GM19324 (cell line): ENCODE data around the gene ATP13A3.
"Not testable (repeated sequence)": the region's sequence is repeated elsewhere in the genome, so short reads cannot be mapped to it uniquely, and the experiment has no call there.

Experiments
- ATAC-seq: cut with Tn5 transposase; IDR thresholded peaks from one replicate; pipeline ENCODE4 v1.9.1; 2021; ENCODE audit warnings: mild to moderate bottlenecking, moderate library complexity; ENCODE audit not compliant: unreplicated experiment, low FRiP score

The ATP13A3 gene

DNA sequence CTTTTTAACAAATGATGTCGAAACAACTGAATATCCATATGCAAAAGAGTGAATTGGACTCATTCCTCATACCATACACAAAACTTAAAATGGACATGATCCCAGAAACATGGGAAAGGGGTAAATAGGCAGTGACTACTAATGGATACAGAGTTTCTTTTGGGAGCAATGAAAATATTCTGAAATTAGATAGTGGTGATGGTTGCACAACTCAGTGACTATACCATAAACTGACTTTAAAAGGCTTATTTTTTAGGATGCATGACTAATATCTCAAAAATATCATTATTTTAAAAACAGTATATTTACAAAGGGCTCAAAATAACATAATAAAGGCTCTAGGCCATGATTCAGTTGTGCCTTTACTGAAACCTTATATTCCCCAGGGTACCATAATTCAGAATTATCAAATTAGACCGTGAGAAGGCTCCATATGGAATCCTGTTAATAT lies 16.3 kb upstream of the ATP13A3 start:
- no peak for ATAC-seq

DNA sequence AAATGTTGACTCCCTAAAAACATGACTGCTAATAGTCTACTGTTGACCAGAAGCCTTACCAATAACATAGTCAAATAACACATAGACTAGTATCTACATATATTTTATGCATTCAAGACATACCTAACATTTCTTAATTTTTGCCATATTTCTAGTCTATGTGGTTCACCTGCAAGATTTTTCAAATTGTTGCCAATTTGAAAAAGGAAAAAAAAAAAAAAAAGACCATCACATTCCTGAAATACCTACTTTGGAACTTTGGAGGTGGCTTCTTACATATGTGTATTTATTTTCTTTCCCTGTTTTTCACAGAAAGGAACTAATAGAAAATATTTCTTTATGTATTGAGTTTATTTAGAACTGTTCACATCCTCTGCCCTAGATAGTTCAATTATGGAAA lies 13.4 kb upstream of the ATP13A3 start:
- ATAC-seq, result no peak

DNA sequence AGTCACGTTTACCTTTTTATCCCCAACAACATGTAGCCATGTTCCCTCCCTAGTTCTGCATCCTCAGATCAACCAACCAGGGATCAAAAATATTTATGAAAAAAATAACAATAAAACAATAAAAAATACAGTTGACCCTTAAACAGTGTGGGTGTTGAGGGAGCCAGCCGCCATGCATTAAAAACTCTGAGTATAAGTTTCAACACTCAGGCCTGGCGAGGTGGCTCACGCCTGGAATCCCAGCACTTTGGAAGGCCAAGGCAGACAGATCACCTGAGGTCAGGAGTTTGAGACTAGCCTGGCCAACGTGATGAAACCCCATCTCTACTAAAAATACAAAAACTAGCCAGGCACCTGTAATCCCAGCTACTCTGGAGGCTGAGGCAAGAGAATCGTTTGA lies 12.7 kb upstream of the ATP13A3 start:
- not testable (repeated sequence) for ATAC-seq

DNA sequence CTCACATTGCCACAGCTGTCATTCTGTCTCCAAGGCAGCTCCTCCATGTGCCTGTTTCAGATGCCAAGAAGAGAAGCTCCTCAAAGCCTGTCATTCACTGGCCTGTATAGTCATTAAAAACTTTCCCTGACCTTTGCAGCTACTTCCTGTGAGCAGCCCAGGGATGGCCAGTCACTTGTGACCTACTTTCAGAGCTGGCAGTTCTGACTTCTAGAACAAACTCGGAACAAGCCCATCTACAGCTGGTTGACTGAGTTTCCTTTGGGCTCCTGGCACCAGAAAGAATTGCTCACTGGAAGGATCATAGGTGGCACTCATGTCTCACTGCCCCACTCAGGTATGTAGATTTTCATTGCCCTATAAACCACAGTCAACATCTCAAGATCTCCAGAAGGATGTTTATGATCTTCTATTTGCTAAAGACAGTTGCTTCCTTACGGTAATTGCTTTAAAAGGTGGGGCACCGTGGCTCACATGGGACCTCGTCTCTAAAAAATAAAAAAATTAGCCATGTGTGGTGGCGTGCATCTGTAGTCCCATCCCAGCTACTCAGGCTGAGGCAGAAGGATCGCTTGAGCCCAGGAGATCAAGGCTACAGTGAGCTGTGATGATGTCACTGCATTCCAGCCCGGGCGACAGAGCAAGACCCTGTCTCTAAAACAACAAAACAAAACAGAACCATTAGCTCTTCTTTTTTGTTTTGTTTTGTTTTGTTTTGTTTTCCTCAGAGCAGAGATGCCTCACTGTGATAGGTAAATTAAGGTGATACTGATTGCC lies 11.2 kb upstream of the ATP13A3 start:
- ATAC-seq, result no peak

DNA sequence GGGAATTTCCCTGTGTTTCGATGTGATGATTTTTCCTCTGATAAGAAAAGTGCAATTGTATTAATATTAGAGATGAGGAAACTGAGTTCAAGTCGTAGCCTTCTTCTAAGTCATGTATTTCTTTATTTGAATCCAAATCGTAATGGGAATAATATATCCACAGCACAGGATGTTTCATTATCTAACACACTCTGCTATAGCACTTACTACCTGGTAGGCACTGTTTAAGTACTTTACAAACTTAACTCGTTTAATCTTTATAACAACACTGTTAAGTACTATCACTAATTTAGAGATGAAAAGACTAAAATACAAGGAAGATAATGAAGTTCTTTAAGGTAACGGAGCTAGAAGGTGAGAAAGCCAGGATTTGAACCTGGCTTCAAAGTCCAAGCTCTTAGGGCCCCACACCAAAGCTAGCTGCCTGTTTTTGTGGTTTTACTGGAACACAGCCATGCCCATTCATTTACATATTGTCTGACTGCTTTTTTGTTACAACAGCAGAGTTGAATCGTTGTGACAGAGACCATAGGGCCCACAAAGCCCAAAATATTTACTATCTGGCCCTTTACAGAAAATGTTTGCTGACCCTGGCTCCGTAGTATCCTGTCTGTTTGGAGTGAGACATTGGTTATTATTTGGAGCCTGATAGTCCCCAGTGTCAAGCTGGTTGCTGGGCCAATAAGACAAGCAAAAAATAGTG lies 9.6 kb upstream of the ATP13A3 start:
- no peak for ATAC-seq

DNA sequence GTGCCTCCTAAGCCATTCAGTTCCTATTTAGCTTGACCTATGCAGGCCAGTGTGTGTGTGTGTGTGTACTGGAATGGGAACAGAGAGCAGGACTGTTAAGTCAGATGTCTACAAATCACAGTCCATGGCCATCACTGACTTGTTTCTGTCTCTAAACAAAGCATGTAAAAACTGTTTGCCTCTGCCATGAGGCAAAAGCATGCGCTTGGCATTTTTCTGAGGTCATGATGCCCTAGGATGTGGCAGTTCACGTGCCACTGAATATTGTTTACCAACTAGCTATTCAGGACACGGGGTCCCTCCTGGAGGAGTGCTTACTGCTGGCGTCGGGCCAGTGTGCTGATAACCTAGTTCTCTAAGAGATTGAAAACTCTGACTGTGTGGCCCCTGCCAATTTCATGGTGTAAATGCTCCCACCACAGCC lies 8.2 kb upstream of the ATP13A3 start:
- ATAC-seq, result no peak

DNA sequence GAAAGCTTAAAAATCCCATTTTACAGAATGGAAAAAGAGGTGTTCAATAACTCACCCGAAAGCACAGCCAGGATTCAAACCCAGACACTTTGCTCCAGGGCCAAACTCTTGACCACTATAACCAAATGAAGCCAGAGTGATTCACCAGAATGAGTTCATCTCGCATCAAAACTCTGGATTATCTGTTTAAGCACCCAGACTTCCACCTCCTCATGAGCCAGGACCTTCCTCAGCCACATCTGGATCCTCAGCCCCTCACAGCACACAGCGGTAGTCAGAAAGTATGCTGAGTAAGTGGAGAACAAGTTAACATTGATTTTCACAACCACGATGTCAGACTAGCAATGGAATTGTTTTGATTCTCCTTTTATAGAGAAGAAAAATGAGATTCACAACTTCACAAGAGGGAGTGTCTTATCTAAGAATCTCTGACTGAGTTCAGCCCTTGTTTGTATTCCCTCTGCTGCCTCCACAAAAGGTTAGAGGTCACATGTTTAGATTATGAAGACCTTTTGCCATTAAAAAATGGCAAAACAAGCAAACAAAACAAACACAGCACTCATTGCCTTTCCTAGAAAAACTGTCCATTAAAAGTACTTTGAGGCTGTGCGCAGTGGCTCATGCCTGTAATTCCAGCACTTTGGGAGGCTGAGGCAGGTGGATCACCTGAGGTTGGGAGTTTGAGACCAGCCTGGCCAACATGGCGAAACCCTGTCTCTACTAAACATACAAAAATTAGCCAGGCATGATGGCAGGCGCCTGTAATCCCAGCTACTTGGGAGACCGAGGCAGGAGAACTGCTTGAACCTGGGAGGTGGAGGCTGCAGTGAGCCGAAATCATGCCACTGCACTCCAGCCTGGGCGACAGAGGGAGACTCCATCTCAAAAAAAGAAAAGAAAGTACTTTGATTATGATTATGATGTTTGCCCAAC lies 7.5 kb upstream of the ATP13A3 start:
- not testable (repeated sequence) for ATAC-seq

DNA sequence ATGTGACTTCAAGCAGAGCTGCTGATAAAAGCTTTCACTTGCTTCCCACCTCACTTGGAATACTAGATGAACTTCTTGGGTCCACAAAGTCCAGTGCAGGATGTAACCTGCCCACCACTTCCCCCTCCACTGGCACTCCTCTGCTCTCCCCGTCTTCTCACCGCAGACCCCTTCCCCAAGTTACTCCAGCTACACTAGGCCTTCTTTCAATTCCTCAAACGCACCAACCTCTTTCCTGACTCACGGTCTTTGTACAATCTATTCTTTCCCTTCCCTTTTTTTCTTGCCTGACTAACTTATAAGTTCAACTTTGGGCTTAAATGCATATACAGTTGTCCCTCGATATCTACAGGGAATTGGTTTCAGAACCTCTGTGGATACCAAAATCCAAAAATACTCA lies 5.2 kb upstream of the ATP13A3 start:
- no peak for ATAC-seq

DNA sequence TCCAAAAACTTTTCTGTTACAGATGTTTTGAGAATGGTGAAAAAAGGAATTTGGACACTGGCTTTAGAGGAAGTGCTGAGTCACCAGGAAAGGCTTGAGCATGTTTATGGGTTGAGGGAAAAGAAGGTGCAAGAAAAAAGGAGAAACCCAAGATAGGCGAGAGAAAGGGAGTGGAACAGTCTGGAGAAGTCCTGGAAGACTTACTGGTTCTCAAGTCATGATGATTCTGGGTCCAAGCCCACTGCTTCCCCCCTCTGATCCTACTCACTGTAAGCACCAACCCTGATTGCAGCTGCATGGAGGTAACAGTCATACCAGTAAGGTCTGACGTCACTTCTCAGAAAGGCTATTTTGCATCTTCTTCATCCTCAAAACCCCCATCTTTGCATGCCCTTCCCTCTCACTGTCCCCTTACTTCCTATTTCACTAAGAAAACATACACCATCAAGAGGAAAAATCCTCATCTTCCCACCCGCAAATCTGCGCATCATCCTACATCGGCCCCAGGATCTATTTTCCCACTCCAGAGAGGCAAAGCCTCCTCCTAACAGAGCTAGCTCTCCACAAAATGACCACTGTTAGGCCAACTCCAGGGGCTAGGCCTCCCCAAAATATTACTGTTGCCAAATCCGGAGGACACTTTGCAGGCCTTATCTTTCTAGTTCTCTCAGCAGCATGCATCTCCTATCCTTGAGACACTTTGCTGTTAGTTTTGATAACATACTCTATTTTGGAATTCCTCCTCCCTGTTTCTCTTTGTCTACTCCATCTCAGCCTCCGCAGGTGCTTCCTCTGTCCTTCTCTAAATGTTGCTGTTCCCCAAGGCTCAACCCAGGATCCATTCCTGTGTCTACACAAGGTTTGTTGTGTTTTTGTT lies 3.2 kb upstream of the ATP13A3 start:
- ATAC-seq, result no peak

DNA sequence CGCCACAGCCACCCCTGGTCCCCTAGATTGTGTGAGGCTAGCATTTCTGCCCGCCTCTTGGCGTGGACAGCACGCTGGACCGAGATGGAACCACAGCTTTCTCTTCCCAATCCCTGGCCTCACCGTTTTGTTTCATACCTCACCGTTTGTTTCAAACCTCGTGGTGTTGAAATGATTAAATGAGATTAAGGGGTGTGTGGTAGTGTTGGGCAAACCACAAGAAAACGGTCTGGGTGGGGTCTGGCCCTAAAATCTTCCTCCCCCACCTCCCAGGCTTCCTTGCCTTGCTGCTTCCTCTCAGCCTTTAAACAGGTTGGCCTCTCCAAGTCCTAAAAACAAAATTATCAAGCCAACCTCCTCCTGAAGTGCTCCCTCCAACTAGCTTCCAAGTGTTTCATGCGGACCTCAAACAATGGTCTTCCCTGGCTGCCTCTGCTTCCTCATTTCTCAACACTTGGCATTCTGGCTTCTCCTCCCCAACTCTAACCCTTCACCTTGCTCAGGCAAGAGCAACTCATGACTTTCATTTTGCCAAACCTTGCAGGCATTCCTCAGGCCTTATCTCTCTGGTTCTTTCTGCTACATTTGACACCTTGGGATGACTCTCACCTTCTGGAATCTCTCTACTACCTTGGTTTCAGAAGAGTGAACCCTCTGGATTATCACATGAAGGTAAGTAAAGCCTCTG lies 1.4 kb upstream of the ATP13A3 start:
- no peak for ATAC-seq

DNA sequence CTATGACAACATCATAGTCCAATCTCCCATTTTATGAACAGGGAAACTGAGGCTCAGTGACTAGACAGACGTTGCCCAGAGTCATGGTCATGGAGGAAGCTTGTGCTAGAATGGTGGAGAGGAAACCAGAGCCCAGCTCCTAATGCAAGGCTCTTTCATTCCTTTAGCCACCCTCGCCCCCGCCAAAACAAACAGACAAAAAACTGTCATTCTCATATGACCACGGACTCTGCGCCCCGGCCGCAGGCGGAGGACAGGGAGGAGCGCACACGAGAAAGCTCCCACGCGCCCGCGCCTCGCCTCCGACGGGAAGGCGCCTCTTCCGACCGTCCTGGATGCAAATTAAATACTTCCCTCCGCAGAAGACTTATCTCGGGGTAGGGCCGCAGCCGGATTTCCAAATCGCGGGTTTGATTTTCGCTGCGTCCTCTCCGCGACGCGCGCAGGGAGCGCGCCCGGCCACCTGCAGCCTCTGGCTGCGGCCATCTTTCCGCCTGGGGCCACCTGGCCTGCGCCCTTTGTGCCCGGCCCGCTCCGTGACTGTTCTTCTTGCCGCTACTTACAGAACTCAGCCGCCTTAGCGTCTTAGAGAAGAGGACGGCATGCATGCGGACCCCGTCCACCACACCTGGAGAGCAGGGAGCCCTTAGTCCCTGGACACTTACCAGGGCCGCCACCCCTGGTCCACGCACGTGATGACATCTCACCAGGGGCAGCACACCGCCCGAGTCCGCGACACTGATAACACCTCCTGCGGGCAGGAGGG lies 670 bp upstream of the ATP13A3 start:
- ATAC-seq, result peak; percentile 24

DNA sequence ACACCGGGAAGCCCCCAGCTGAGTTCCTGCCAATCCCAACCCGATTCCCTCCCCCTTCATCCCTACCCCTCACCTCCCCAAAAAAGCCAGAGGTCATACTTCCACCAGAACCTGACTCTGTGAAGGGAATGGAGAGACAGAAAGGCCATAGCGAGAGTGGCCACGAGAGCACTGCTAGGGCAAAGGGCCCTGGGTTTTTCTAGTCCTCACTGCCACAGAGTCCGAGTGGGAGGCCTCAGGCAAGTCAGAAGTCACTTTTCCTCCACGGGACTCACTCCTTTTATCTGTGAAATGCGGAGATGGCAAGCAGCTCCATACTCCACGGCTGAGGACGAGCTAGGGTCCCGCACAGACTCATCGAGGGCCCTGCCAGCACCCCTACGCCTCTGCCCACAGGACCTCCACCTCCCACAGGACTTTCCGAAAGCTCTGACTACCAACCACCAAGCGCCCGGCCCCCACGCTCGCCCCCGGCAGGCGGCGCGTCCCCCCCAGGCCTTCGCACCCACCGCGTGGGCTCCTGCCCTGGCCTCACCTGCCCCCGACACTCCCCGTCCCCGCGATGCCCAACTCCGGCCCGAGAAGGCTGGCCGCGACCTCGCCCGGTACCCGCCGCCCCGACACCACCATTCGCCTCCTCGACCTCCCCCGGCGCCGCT lies 792 bp downstream of the ATP13A3 start:
- peak; percentile 20 for ATAC-seq

DNA sequence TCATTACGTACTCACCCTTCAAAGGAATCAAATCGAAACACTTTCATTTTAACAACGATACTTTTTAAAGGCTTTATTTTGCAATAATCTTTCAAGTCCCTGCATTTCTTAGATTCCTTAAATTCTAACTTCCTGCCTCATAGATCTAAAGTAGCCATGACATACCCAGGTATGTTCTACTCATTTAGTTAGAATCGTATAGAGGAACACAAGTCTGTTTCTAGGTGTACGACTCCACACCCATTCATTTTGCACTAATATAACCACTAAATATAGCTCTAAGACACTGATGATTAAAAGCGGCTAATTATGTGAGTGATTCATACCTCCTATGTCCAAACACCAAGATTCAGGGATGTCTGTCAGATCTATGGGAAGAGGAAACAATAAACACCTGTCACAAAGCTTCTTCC lies 1.3 kb downstream of the ATP13A3 start:
- ATAC-seq, result no peak

DNA sequence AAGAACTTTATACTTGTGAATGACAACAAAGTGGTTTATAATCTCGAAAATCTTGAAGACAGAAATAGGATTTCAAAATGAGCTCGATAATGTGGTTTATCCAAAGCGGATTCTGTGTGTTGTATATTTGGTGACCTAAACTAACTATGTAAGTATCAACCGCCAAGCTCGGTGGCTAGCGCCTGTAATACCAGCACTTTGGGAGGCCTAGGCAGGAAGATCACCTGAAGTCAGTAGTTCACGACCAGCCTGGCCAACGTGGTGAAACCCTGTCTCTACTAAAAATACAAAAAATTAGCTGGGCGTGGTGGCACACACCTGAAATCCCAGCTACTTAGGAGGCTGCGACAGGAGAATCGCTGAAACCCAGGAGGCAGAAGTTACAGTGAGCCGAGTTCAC lies 2.2 kb downstream of the ATP13A3 start:
- ATAC-seq, result no peak

DNA sequence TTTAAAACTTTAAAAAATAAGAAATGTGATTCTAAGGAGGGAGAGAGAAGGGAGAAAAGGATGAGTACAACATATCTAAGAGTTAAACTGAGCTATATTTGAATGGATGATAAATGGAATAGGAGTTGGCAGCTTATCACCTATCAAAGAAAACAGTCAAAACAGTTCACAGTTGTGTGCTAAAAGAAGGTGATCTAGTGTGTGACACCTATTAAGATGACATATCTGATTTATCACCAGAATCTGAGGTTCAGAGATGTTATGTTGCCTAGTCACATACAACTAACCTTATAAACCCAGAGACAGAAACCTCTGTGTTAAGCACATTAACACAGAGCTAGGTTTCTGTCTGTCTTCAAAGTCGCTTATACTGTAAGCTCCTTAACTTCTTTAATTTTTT lies 3.0 kb downstream of the ATP13A3 start:
- ATAC-seq, result no peak

DNA sequence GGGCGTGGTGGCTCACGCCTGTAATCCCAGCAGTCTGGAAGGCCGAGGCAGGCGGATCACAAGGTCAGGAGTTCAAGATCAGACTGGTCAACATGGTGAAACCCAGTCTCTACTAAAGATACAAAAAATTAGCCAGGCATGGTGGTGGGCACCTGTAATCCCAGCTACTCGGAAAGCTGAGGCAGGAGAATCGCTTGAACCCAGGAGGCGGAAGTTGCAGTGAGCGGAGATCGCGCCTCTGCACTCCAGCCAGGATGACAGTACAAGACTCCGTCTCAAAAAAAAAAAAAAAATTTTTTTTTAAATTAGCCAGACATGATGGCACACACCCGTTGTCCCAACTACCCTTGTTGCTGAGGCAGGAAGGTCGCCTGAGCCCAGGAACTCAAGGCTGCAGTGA lies 4.0 kb downstream of the ATP13A3 start:
- not testable (repeated sequence) for ATAC-seq

DNA sequence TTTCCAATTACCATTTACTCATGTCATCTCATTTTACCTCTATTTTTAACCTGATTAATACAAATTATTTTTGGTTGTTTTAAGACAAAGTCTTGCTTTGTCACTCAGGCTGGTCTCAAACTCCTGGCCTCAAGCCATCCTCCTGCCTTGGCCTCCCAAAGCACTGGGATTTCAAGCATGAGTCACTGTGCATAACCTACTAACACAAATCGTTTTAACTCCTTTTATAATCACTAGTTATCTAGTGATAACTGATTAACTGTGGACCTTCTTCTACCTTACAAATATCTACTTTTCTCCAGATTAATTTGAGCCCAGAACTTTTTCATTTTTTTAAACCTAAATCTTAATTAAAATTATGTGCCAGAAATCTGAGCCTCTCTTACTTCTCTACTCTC lies 4.6 kb downstream of the ATP13A3 start:
- ATAC-seq, result no peak

DNA sequence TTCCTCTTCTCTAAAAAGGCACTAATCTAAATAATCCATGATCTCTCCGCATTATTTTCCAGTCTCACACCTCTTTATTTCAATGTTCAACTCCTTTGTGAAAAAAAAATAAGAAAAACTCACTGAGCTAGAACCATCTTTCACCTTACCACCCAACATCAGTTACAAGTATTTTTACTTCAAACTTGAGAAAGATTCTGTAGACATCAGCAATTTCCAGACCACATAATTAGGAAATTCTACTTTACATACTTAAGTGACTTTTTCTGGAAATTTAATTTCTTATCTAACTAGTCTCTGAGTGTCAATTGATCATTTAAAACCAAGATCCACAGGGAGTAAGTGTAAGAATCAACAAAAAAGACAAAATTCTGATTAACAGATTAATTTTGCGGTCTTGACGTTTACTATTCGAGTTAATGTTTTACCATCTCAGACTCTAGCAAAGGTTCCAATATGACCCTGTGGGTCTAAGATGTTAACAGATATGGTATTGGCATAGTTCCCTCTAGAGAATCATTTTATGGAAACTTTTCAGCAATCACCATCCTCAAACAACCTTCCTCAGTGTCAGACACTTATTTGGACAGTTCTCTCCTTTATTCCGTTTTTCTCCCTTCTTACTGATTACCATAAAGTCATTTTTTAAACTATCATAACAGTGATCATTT lies 5.1 kb downstream of the ATP13A3 start:
- ATAC-seq, result no peak
